Muscle of arm (tissue), 12 donors: Measurements from ENCODE around the gene SOX30. TPM values are rescaled to one million over a fixed set of nuclear protein-coding genes. Genes with fewer than 3 reads are reported as not detected.

ENCODE experiments used
- DNase-seq: peaks from one replicate; pipeline ENCODE4 v3.0.0-alpha.2; 2013
- polyA plus RNA-seq, 12 donors: library from polyadenylated mRNA; unstranded; fragments of 120-200 nt; gene quantifications; one replicate each; pipeline ENCODE4 v1.2.1, GENCODE V29; 2013; ENCODE audit not compliant: insufficient read length in 12 of 12

SOX30 gene
- polyA plus RNA-seq, 12 donors = 0.21 to 0.59 (median 0.42) TPM; not detected in 2

- no peak for DNase-seq
These were observed 43.2 kb downstream of the SOX30 start for GRCh38 chr5:157608972-157609565.

- DNase-seq = no peak
These were observed 44.7 kb downstream of the SOX30 start for GRCh38 chr5:157607371-157608161.

- no peak for DNase-seq
These were observed 46.2 kb downstream of the SOX30 start for GRCh38 chr5:157606046-157606445.

GRCh38 chr5:157603333-157604190 is 48.7 kb downstream of the SOX30 start:
- no peak for DNase-seq

- no peak for DNase-seq
These were observed 49.7 kb downstream of the SOX30 start for GRCh38 chr5:157602505-157602904.

- DNase-seq = no peak
These were observed 52.0 kb downstream of the SOX30 start for GRCh38 chr5:157600252-157600651.

- DNase-seq = no peak
These were observed 52.7 kb downstream of the SOX30 start for GRCh38 chr5:157599565-157599964.

GRCh38 chr5:157598350-157598936 is 53.8 kb downstream of the SOX30 start:
- no peak for DNase-seq

GRCh38 chr5:157597277-157597676 is 55.0 kb downstream of the SOX30 start:
- DNase-seq = no peak

GRCh38 chr5:157596487-157596886 is 55.8 kb downstream of the SOX30 start:
- DNase-seq = no peak

- no peak for DNase-seq
These were observed 57.4 kb downstream of the SOX30 start for GRCh38 chr5:157594675-157595459.

GRCh38 chr5:157594257-157594656 is 58.0 kb downstream of the SOX30 start:
- no peak for DNase-seq

- no peak for DNase-seq
These were observed 59.0 kb downstream of the SOX30 start for GRCh38 chr5:157593052-157593757.

GRCh38 chr5:157592594-157592993 is 59.6 kb downstream of the SOX30 start:
- no peak for DNase-seq

GRCh38 chr5:157590478-157590877 is 61.8 kb downstream of the SOX30 start:
- DNase-seq = no peak

- DNase-seq = no peak
These were observed 67.6 kb downstream of the SOX30 start for GRCh38 chr5:157584628-157585027.

GRCh38 chr5:157582731-157583620 is 69.3 kb downstream of the SOX30 start:
- DNase-seq = no peak

- DNase-seq = no peak
These were observed 70.3 kb downstream of the SOX30 start for GRCh38 chr5:157581901-157582300.

- no peak for DNase-seq
These were observed 74.0 kb downstream of the SOX30 start for GRCh38 chr5:157578079-157578780.
